Measurements from ENCODE around the gene ATP6V1G3. TPM values are rescaled to one million over a fixed set of nuclear protein-coding genes. Genes with fewer than 3 reads are reported as not detected.

Gene ATP6V1G3
- total and polyA plus RNA-seq, 8 donors, result not detected

DNA sequence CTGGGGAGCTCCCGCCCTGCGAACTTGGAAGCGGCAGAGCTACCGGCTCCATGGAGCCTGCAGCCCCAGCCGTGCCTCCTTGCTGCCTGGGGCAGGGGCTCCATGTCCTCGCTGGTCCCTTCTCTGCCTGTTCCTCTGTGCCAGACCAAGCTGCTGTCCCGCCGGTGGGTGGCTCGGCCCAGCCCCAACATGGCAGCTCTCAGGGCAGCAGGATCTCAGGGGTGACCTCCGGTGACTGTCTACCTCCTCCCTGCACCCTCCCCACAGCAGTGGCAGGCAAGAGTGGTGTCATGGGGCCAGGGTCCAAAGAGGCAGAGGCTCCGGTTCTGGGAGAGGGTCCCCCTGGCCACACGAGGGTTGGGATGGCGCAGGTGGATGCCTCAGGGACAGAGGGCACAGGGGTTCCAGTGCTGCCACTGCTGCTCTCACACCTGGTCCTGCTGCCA is 45.8 kb downstream of the ATP6V1G3 start:
- no peak overlapping the region for H3K4me3 ChIP-seq
- TF ChIP-seq, protein P1, sequence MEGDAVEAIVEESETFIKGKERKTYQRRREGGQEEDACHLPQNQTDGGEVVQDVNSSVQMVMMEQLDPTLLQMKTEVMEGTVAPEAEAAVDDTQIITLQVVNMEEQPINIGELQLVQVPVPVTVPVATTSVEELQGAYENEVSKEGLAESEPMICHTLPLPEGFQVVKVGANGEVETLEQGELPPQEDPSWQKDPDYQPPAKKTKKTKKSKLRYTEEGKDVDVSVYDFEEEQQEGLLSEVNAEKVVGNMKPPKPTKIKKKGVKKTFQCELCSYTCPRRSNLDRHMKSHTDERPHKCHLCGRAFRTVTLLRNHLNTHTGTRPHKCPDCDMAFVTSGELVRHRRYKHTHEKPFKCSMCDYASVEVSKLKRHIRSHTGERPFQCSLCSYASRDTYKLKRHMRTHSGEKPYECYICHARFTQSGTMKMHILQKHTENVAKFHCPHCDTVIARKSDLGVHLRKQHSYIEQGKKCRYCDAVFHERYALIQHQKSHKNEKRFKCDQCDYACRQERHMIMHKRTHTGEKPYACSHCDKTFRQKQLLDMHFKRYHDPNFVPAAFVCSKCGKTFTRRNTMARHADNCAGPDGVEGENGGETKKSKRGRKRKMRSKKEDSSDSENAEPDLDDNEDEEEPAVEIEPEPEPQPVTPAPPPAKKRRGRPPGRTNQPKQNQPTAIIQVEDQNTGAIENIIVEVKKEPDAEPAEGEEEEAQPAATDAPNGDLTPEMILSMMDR (IDR thresholded peaks at IDR 0.05), result no peak
- no peak overlapping the region for H3K27ac ChIP-seq
- 86 to 90% methylated on average over 13 of the region's 13 CpGs for WGBS, 2 donors
- intact Hi-C loops (cut with DNase I), result no loop called here
- H3K4me1 ChIP-seq, result no peaks in the 10 kb centered on the region
- H3K36me3 ChIP-seq, result no peaks in the 10 kb centered on the region
- FAIRE-seq (no peak), ATAC-seq (no peak), DNase-seq (peak in 2 of 6 donors; percentile 48)
- H3K27me3 ChIP-seq, result no peaks in the 10 kb centered on the region
- H3K9me3 ChIP-seq, result no peaks in the 10 kb centered on the region

DNA sequence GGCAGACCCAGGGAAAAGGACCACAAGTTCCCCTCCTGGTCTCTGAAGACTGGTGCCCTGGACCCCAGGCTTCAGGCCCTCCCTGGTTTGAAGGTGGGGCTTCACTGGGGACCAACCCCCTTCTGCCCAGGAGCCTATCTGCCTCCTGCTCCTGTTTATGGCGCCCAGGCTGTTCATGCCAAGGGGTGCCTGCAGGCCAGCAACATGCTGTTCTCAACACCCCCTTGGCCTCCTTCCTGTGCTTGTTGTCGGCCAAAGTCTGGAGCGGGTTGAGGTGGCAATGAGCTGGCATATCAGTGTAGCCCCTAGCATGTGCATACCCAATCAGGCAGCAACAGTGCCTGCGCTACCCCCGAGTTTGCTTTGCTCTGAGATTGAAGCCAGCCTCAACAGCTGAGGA is 46.3 kb downstream of the ATP6V1G3 start:
- no peak overlapping the region for H3K27ac ChIP-seq
- no peaks in the 10 kb centered on the region for H3K9me3 ChIP-seq
- H3K4me1 ChIP-seq, result no peaks in the 10 kb centered on the region
- intact Hi-C loops (cut with DNase I), result no loop called here
- WGBS, 2 donors, result 83 to 93% methylated on average over 5 of the region's 5 CpGs
- no peaks in the 10 kb centered on the region for H3K27me3 ChIP-seq
- ATAC-seq, result no peak
- TF ChIP-seq, protein P1 (IDR thresholded peaks at IDR 0.05), result no peak
- no peaks in the 10 kb centered on the region for H3K36me3 ChIP-seq
- peak in 1 of 6 donors; percentile 44 for DNase-seq
- FAIRE-seq, result no peak
- H3K4me3 ChIP-seq, result no peak overlapping the region

DNA sequence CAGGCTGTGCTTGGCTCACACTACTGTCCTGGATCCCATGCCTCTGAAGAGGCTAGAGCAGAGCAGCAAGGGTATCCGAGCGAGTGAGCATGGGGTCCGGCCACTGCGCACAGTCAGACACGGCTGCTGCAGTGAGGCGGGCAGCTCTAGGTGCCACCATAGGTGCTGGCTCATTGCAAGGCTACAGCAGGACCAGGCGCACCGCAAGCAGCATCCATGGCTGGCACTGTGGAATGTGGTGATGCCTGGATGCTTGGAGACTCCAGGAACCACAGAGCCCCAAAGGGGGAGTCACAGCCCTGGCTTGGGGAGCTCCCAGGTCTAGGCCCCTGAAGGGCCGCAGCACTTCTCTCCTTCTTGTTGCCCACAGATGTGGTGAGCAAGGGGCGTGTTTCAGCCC is 47.2 kb downstream of the ATP6V1G3 start:
- intact Hi-C loops (cut with DNase I), result no loop called here
- DNase-seq, result peak in 2 of 6 donors; percentile 36 to 40
- H3K27ac ChIP-seq, result no peak overlapping the region
- H3K4me1 ChIP-seq, result no peaks in the 10 kb centered on the region
- no peak overlapping the region for H3K4me3 ChIP-seq
- H3K9me3 ChIP-seq, result no peaks in the 10 kb centered on the region
- TF ChIP-seq, protein P1 (IDR thresholded peaks at IDR 0.05), result no peak
- no peaks in the 10 kb centered on the region for H3K27me3 ChIP-seq
- FAIRE-seq, result no peak
- no peak for ATAC-seq
- 92 to 96% methylated on average over 10 of the region's 10 CpGs for WGBS, 2 donors
- H3K36me3 ChIP-seq, result no peaks in the 10 kb centered on the region

DNA sequence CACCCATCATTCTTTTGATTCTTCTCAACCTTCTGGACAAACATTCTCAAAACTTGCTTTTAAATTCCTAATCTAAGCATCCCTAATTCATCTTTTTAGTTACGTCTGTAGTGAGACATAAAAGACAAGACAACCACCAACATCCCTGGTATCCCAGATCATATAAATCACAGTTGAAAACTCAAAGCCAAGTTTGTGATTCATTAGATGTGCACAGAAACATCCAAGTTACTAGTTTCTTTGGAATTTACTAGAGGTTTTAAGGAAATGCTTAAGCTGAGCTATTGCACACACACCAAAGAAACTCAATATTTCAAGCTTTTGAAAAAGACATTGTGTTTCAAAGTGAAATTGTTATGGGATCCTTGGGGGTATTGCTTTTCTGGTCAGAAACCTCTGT is 47.6 kb downstream of the ATP6V1G3 start:
- no peaks in the 10 kb centered on the region for H3K9me3 ChIP-seq
- intact Hi-C loops (cut with DNase I), result no loop called here
- DNase-seq, result no peak
- TF ChIP-seq, protein P1 (IDR thresholded peaks at IDR 0.05), result no peak
- no peaks in the 10 kb centered on the region for H3K4me1 ChIP-seq
- no peaks in the 10 kb centered on the region for H3K27me3 ChIP-seq
- FAIRE-seq, result no peak
- 71 to 88% methylated on average over 1 of the region's 1 CpG for WGBS, 2 donors
- H3K36me3 ChIP-seq, result no peaks in the 10 kb centered on the region
- H3K27ac ChIP-seq, result no peak overlapping the region
- H3K4me3 ChIP-seq, result no peak overlapping the region
- no peak for ATAC-seq

DNA sequence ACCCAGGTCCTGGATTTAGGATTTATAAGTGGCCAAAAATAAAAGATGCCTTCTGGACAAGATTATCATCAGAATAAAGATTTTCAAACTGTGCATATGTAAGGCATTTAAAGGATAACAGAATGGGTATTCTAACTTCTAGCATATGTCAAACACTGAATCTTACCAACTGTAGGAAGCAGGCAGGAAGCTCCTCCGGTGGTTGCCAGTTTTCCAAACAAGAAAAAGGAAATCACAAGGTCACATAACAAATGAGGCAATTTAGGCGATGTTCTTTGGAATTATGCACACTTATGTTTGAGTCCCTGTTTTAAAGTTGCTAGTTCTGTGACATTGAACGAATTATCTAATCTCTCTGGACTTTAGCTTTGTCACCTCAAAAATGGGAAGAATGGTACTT is 48.9 kb downstream of the ATP6V1G3 start:
- H3K27ac ChIP-seq, result no peak overlapping the region
- no peak for DNase-seq
- no peak overlapping the region for H3K4me3 ChIP-seq
- 55 to 63% methylated on average over 3 of the region's 3 CpGs for WGBS, 2 donors
- ATAC-seq, result no peak
- H3K9me3 ChIP-seq, result no peaks in the 10 kb centered on the region
- intact Hi-C loops (cut with DNase I), result no loop called here
- no peaks in the 10 kb centered on the region for H3K27me3 ChIP-seq
- no peak for FAIRE-seq
- no peaks in the 10 kb centered on the region for H3K36me3 ChIP-seq
- TF ChIP-seq, protein P1 (IDR thresholded peaks at IDR 0.05), result no peak
- no peaks in the 10 kb centered on the region for H3K4me1 ChIP-seq
